Measurements from ENCODE around the gene RFXANK.

GRCh38 chr19:19207637-19208572, 15.8 kb downstream of the RFXANK start:
- no peak for TF ChIP-seq EZH2 (IDR thresholded peaks at IDR 0.05; ENCODE audit: insufficient read depth, low read length)
- no peak for TF ChIP-seq CTCF (IDR thresholded peaks at IDR 0.05; ENCODE audit: insufficient read depth, low read depth, low read length)

All from astrocyte (in vitro differentiated cells and primary cell).